HG03025 (cell line): ENCODE data around the gene THBS2.
"Not testable (repeated sequence)": the region's sequence is repeated elsewhere in the genome, so short reads cannot be mapped to it uniquely, and the experiment has no call there.

Experiments
- ATAC-seq: cut with Tn5 transposase; IDR thresholded peaks from one replicate; pipeline ENCODE4 v1.9.1; 2021; ENCODE audit warnings: mild to moderate bottlenecking, moderate library complexity; ENCODE audit not compliant: unreplicated experiment, low FRiP score

THBS2 gene

GRCh38 chr6:169214789-169215188 lies 38.9 kb downstream of the THBS2 start:
- ATAC-seq = not testable (repeated sequence)

- ATAC-seq = no peak
Measured at GRCh38 chr6:169213814-169214520, 39.7 kb downstream of the THBS2 start.

- ATAC-seq = peak; percentile 98
Measured at GRCh38 chr6:169212897-169213813, 40.5 kb downstream of the THBS2 start.

- no peak for ATAC-seq
Measured at GRCh38 chr6:169212436-169212835, 41.2 kb downstream of the THBS2 start.

GRCh38 chr6:169211881-169212280 lies 41.8 kb downstream of the THBS2 start:
- ATAC-seq = no peak

GRCh38 chr6:169210611-169211010 lies 43.0 kb downstream of the THBS2 start:
- ATAC-seq = no peak

GRCh38 chr6:169208011-169208410 lies 45.6 kb downstream of the THBS2 start:
- ATAC-seq = no peak

- ATAC-seq = no peak
Measured at GRCh38 chr6:169207482-169207881, 46.2 kb downstream of the THBS2 start.

GRCh38 chr6:169205176-169206160 lies 48.2 kb downstream of the THBS2 start:
- ATAC-seq = no peak

- no peak for ATAC-seq
Measured at GRCh38 chr6:169204167-169204566, 49.5 kb downstream of the THBS2 start.

- no peak for ATAC-seq
Measured at GRCh38 chr6:169201985-169202384, 51.7 kb downstream of the THBS2 start.

GRCh38 chr6:169200893-169201514 lies 52.6 kb downstream of the THBS2 start:
- no peak for ATAC-seq

GRCh38 chr6:169199625-169200335 lies 53.9 kb downstream of the THBS2 start:
- no peak for ATAC-seq

GRCh38 chr6:169198885-169199284 lies 54.8 kb downstream of the THBS2 start:
- no peak for ATAC-seq

- ATAC-seq = not testable (repeated sequence)
Measured at GRCh38 chr6:169197929-169198328, 55.7 kb downstream of the THBS2 start.

GRCh38 chr6:169196279-169196678 lies 57.4 kb downstream of the THBS2 start:
- ATAC-seq = not testable (repeated sequence)

GRCh38 chr6:169194737-169195136 lies 58.9 kb downstream of the THBS2 start:
- ATAC-seq = no peak

GRCh38 chr6:169190970-169191369 lies 62.7 kb downstream of the THBS2 start:
- ATAC-seq = no peak

- ATAC-seq = no peak
Measured at GRCh38 chr6:169190144-169190584, 63.5 kb downstream of the THBS2 start.
